Esophagus (tissue), 2 donors: ENCODE data around the gene DPP6. TPM values are rescaled to one million over a fixed set of nuclear protein-coding genes. Genes with fewer than 3 reads are reported as not detected.

Source experiments
- H3K27ac ChIP-seq, 2 donors: one replicate each; pipeline ENCODE4 v1.5.1; 2013; ENCODE audit warnings: low read depth in 2 of 2, mild to moderate bottlenecking in 2 of 2, inconsistent platforms in 1 of 2, low read length in 1 of 2, moderate library complexity in 1 of 2
- H3K27me3 ChIP-seq, 2 donors: one replicate each; pipeline ENCODE4 v1.6.1; 2013; ENCODE audit warnings: low read length in 2 of 2, control low read depth in 1 of 2, mild to moderate bottlenecking in 1 of 2; ENCODE audit not compliant: insufficient read depth in 2 of 2, control insufficient read depth in 1 of 2
- H3K36me3 ChIP-seq, 2 donors: one replicate each; pipeline ENCODE4 v1.6.1; 2013; ENCODE audit warnings: low read length in 1 of 2; ENCODE audit not compliant: control insufficient read depth in 2 of 2, insufficient read depth in 2 of 2
- H3K4me1 ChIP-seq, 2 donors: one replicate each; pipeline ENCODE4 v1.6.1; 2013; ENCODE audit warnings: low read length in 1 of 2; ENCODE audit not compliant: control insufficient read depth in 2 of 2, insufficient read depth in 2 of 2
- H3K4me3 ChIP-seq, 2 donors: one replicate each; pipeline ENCODE4 v1.5.1; 2013; ENCODE audit warnings: low read length in 2 of 2, mild to moderate bottlenecking in 2 of 2, low read depth in 1 of 2, moderate library complexity in 1 of 2
- H3K9me3 ChIP-seq, 2 donors: one replicate each; pipeline ENCODE4 v1.6.1; 2013; ENCODE audit warnings: mild to moderate bottlenecking in 2 of 2, low read depth in 1 of 2, low read length in 1 of 2, moderate library complexity in 1 of 2; ENCODE audit not compliant: control insufficient read depth in 2 of 2, insufficient read depth in 1 of 2
- WGBS, 2 donors: extraction: QIAGEN DNeasy Blood & Tissue Kit; methylation state at CpG; one replicate each; pipeline ENCODE4 v1.1.7; 2013; 5-methylcytosine and 5-hydroxymethylcytosine counted together
- polyA plus RNA-seq, 2 donors: library from polyadenylated mRNA; stranded (reverse); fragments of 200-250 nt; gene quantifications; one replicate each; pipeline ENCODE4 v1.2.3, GENCODE V29; 2013
- donor health status: healthy with polysubstance abuse.
- donor health status: Bipolar disorder and iron deficiency.

DPP6 gene
- polyA plus RNA-seq, 2 donors: 0.24 to 0.60 TPM

- Histone ChIP-seq H3K27me3 (no peaks in the 10 kb centered on the region), H3K36me3 (no peaks in the 10 kb centered on the region), H3K4me1 (no peaks in the 10 kb centered on the region), H3K27ac (no peak overlapping the region), H3K4me3 (no peak overlapping the region), H3K9me3 (peaks cover 2 to 17% of the 10 kb centered on the region in 2 donors)
- 66% methylated on average over 23 of the region's 23 CpGs for WGBS, 2 donors
These were observed 286.7 kb downstream of the DPP6 start for GRCh38 chr7:154338701-154339506.

GRCh38 chr7:154342971-154343633 lies 290.9 kb downstream of the DPP6 start:
- Histone ChIP-seq H3K27me3 (no peaks in the 10 kb centered on the region), H3K36me3 (no peaks in the 10 kb centered on the region), H3K9me3 (peaks cover 2 to 10% of the 10 kb centered on the region in 2 donors), H3K4me3 (no peak overlapping the region), H3K4me1 (no peaks in the 10 kb centered on the region), H3K27ac (no peak overlapping the region)
- WGBS, 2 donors: 74 to 81% methylated on average over 14 of the region's 14 CpGs

GRCh38 chr7:154343778-154344412 lies 291.7 kb downstream of the DPP6 start:
- H3K9me3 ChIP-seq: peaks cover 2 to 10% of the 10 kb centered on the region in 2 donors
- H3K4me1 ChIP-seq: no peaks in the 10 kb centered on the region
- H3K27ac ChIP-seq: no peak overlapping the region
- WGBS, 2 donors: 89% methylated on average over 14 of the region's 14 CpGs
- H3K36me3 ChIP-seq: no peaks in the 10 kb centered on the region
- H3K27me3 ChIP-seq: no peaks in the 10 kb centered on the region
- H3K4me3 ChIP-seq: no peak overlapping the region

- Histone ChIP-seq H3K36me3 (no peaks in the 10 kb centered on the region), H3K9me3 (peaks cover 0 to 10% of the 10 kb centered on the region in 2 donors), H3K27me3 (no peaks in the 10 kb centered on the region), H3K4me1 (no peaks in the 10 kb centered on the region), H3K27ac (no peak overlapping the region), H3K4me3 (no peak overlapping the region)
- WGBS, 2 donors: 78 to 80% methylated on average over 5 of the region's 5 CpGs
These were observed 292.9 kb downstream of the DPP6 start for GRCh38 chr7:154345093-154345492.

- Histone ChIP-seq H3K9me3 (peaks cover 9 to 12% of the 10 kb centered on the region in 2 donors), H3K27ac (no peak overlapping the region), H3K4me1 (no peaks in the 10 kb centered on the region), H3K27me3 (no peaks in the 10 kb centered on the region), H3K4me3 (no peak overlapping the region), H3K36me3 (no peaks in the 10 kb centered on the region)
- WGBS, 2 donors: 48 to 52% methylated on average over 3 of the region's 3 CpGs
These were observed 295.6 kb downstream of the DPP6 start for GRCh38 chr7:154347700-154348266.

- Histone ChIP-seq H3K4me3 (no peak overlapping the region), H3K9me3 (peaks cover 4 to 9% of the 10 kb centered on the region in 2 donors), H3K36me3 (no peaks in the 10 kb centered on the region), H3K27me3 (no peaks in the 10 kb centered on the region), H3K4me1 (no peaks in the 10 kb centered on the region), H3K27ac (no peak overlapping the region)
- 85 to 89% methylated on average over 6 of the region's 6 CpGs for WGBS, 2 donors
These were observed 298.7 kb downstream of the DPP6 start for GRCh38 chr7:154350892-154351291.

GRCh38 chr7:154353355-154353767 lies 301.2 kb downstream of the DPP6 start:
- H3K4me1 ChIP-seq: no peaks in the 10 kb centered on the region
- no peak overlapping the region for H3K4me3 ChIP-seq
- 35 to 36% methylated on average over 5 of the region's 5 CpGs for WGBS, 2 donors
- no peaks in the 10 kb centered on the region for H3K36me3 ChIP-seq
- no peak overlapping the region for H3K27ac ChIP-seq
- peaks cover 2 to 9% of the 10 kb centered on the region in 2 donors for H3K9me3 ChIP-seq
- H3K27me3 ChIP-seq: no peaks in the 10 kb centered on the region

GRCh38 chr7:154364170-154364569 lies 312.0 kb downstream of the DPP6 start:
- peaks cover 7 to 8% of the 10 kb centered on the region in 2 donors for H3K9me3 ChIP-seq
- no peaks in the 10 kb centered on the region for H3K27me3 ChIP-seq
- H3K4me3 ChIP-seq: no peak overlapping the region
- WGBS, 2 donors: 70% methylated on average over 6 of the region's 6 CpGs
- H3K4me1 ChIP-seq: no peaks in the 10 kb centered on the region
- no peaks in the 10 kb centered on the region for H3K36me3 ChIP-seq
- no peak overlapping the region for H3K27ac ChIP-seq

- Histone ChIP-seq H3K4me1 (no peaks in the 10 kb centered on the region), H3K9me3 (peaks cover 9 to 13% of the 10 kb centered on the region in 2 donors), H3K27me3 (no peaks in the 10 kb centered on the region), H3K36me3 (no peaks in the 10 kb centered on the region), H3K4me3 (no peak overlapping the region), H3K27ac (no peak overlapping the region)
- 44 to 59% methylated on average over 8 of the region's 8 CpGs for WGBS, 2 donors
These were observed 319.2 kb downstream of the DPP6 start for GRCh38 chr7:154371424-154371823.
